OCI-LY1 (cell line): Measurements from ENCODE around the gene DUSP3.

Experiments
- H2AFZ ChIP-seq: fragments of 200-600 bp; sonication (generic), shearing (Covaris generic); 2 replicates; pipeline ENCODE4 v1.6.0; 2014; ENCODE audit warnings: antibody characterized with exemption, mild to moderate bottlenecking, low read length
- H3F3A ChIP-seq: fragments of 200-600 bp; sonication (generic), shearing (Covaris generic); 2 replicates; pipeline ENCODE4 v1.6.0; 2014; ENCODE audit warnings: mild to moderate bottlenecking, antibody characterized with exemption, low read length, moderate library complexity; ENCODE audit not compliant: insufficient read depth
- H3K27ac ChIP-seq: fragments of 200-600 bp; sonication (generic); 2 replicates; pipeline ENCODE4 v1.5.1; 2014; ENCODE audit warnings: low read length, mixed run types, mild to moderate bottlenecking, low read depth; ENCODE audit not compliant: poor library complexity, severe bottlenecking
- H3K27me3 ChIP-seq: fragments of 200-600 bp; sonication (generic); 2 replicates; pipeline ENCODE4 v1.6.0; 2014; ENCODE audit warnings: antibody characterized with exemption, mild to moderate bottlenecking, low read length, moderate library complexity; ENCODE audit not compliant: insufficient read depth
- H3K36me3 ChIP-seq: fragments of 200-600 bp; sonication (generic); 2 replicates; pipeline ENCODE4 v1.6.1; 2014; ENCODE audit warnings: mild to moderate bottlenecking, antibody characterized with exemption, low read length, moderate library complexity, mixed read lengths; ENCODE audit not compliant: insufficient read depth
- H3K4me1 ChIP-seq: fragments of 200-600 bp; sonication (generic); 2 replicates; pipeline ENCODE4 v1.5.1; 2014; ENCODE audit warnings: mild to moderate bottlenecking, low read length, moderate library complexity; ENCODE audit not compliant: insufficient read depth, severe bottlenecking
- H3K4me2 ChIP-seq: fragments of 200-600 bp; sonication (generic), shearing (Covaris generic); 2 replicates; pipeline ENCODE4 v1.6.1; 2014; ENCODE audit warnings: low read length
- H3K4me3 ChIP-seq: fragments of 200-600 bp; sonication (generic); 2 replicates; pipeline ENCODE4 v1.5.1; 2014; ENCODE audit warnings: low read length, low read depth, mild to moderate bottlenecking, mixed read lengths; ENCODE audit not compliant: poor library complexity, severe bottlenecking
- H3K79me2 ChIP-seq: fragments of 200-600 bp; shearing (Covaris generic); 2 replicates; pipeline ENCODE4 v1.6.1; 2016; ENCODE audit warnings: mixed run types, low read length, mixed read lengths; ENCODE audit not compliant: insufficient read depth
- H3K9ac ChIP-seq: fragments of 200-600 bp; sonication (generic), shearing (Covaris generic); 2 replicates; pipeline ENCODE4 v1.6.1; 2014; ENCODE audit warnings: mild to moderate bottlenecking, low read length, mixed read lengths
- H3K9me2 ChIP-seq: fragments of 200-600 bp; sonication (generic), shearing (Covaris generic); 2 replicates; pipeline ENCODE4 v1.6.1; 2014; ENCODE audit warnings: low read depth, mild to moderate bottlenecking, low read length, mixed read lengths
- H3K9me3 ChIP-seq: fragments of 200-600 bp; shearing (Covaris generic); 2 replicates; pipeline ENCODE4 v1.6.1; 2014; ENCODE audit warnings: low read length, mixed read lengths
- H4K20me1 ChIP-seq: fragments of 200-600 bp; sonication (generic), shearing (Covaris generic); 2 replicates; pipeline ENCODE4 v1.6.0; 2016; ENCODE audit warnings: mild to moderate bottlenecking, low read length; ENCODE audit not compliant: insufficient read depth
- EZH2 ChIP-seq: fragments of 200-600 bp; sonication (generic), shearing (Covaris generic); IDR thresholded peaks from 2 replicates; pipeline ENCODE4 v1.8.0; 2017; ENCODE audit warnings: borderline replicate concordance, mixed run types, mild to moderate bottlenecking, antibody characterized with exemption, low read length, moderate library complexity, mixed read lengths
- TF ChIP-seq, protein P1 (sequence below): fragments of 200-600 bp; sonication (generic), shearing (Covaris generic); IDR thresholded peaks from 2 replicates; pipeline ENCODE4 v1.5.1; 2017; ENCODE audit warnings: mild to moderate bottlenecking, antibody characterized with exemption, low read length, moderate library complexity, mixed read lengths

DUSP3 gene

DNA sequence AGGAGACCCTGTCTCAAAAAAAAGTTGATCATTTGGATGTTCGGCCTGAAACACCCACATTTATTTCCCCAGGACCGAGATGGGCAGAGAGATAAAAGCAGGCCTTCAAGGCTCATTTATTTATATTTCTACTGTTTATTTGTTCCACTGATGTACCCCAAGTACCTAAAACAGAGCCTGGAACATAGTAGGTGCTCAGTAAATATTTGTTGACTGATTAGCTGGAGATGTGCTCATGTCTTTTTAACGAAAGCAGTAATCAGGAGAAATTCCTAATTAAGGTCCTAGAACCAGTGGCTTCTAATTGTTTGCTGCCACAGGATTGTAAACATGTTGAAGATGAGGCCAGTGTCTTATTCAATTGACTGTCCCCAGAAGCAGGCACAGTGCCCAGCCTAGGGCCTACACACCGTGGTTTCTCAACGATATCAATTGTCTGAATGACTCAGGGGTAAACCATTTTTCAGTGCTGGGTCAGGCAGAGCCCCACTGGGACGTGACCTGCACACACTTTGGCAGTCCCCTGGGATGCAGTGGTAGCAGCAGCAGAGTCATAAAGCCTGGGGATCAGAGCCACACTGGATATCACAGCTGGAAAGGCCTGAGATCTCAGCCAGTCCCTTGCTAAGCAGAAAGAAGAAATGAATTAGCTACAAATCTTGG, 54.9 kb downstream of the DUSP3 start:
- H3K27ac ChIP-seq, result no peak overlapping the region
- no peaks in the 10 kb centered on the region for H3F3A ChIP-seq
- no peaks in the 10 kb centered on the region for H3K9me3 ChIP-seq
- H2AFZ ChIP-seq, result no peak overlapping the region
- no peak overlapping the region for H3K9ac ChIP-seq
- H3K4me2 ChIP-seq, result no peak overlapping the region
- H4K20me1 ChIP-seq, result no peaks in the 10 kb centered on the region
- H3K79me2 ChIP-seq, result no peaks in the 10 kb centered on the region
- no peaks in the 10 kb centered on the region for H3K9me2 ChIP-seq
- no peaks in the 10 kb centered on the region for H3K36me3 ChIP-seq
- TF ChIP-seq, protein P1, sequence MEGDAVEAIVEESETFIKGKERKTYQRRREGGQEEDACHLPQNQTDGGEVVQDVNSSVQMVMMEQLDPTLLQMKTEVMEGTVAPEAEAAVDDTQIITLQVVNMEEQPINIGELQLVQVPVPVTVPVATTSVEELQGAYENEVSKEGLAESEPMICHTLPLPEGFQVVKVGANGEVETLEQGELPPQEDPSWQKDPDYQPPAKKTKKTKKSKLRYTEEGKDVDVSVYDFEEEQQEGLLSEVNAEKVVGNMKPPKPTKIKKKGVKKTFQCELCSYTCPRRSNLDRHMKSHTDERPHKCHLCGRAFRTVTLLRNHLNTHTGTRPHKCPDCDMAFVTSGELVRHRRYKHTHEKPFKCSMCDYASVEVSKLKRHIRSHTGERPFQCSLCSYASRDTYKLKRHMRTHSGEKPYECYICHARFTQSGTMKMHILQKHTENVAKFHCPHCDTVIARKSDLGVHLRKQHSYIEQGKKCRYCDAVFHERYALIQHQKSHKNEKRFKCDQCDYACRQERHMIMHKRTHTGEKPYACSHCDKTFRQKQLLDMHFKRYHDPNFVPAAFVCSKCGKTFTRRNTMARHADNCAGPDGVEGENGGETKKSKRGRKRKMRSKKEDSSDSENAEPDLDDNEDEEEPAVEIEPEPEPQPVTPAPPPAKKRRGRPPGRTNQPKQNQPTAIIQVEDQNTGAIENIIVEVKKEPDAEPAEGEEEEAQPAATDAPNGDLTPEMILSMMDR, result no peak
- no peak for TF ChIP-seq EZH2
- peaks cover 7% of the 10 kb centered on the region for H3K4me1 ChIP-seq
- no peaks in the 10 kb centered on the region for H3K27me3 ChIP-seq
- H3K4me3 ChIP-seq, result no peak overlapping the region

DNA sequence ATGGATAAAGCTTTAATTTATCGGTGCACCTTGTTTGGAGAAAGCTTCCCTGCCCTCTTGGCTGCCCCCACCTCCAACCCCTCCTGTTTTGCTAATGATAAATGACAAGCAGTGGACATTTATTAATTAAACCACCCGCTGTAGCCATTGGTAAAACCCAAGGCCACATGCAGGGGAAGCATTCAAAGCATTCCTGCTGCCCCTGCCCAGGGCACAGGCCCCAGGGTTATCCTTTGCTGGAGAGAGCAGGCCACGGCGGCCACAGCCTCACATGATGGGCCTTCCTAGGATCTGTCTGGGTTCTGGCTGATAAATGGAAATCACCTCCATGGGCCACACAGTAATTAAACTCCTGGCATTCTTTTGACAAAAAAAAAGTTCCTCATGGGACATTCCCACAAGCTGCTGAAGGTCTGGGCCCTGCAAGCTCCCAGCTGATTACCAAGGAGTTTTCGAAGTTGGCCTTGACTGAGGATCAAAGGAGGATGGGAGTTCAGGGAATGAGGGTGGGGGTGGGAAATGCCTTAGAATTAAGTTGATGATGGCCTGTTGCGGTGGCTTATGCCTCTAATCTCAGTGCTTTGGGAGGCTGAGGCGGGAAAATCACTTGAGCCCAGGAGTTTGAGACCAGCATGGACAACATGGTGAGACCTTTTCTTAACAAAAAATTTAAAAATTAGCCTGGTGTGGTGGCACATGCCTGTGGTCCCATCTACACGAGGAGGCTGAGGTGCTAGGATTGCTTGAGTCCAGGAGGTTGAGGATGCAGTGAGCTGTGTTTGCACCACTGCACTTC, 55.7 kb downstream of the DUSP3 start:
- no peaks in the 10 kb centered on the region for H3K27me3 ChIP-seq
- H3K4me1 ChIP-seq, result peaks cover 7% of the 10 kb centered on the region
- H3K9me2 ChIP-seq, result no peaks in the 10 kb centered on the region
- no peak overlapping the region for H3K4me3 ChIP-seq
- H3F3A ChIP-seq, result no peaks in the 10 kb centered on the region
- no peak for TF ChIP-seq EZH2
- TF ChIP-seq, protein P1, result no peak
- no peaks in the 10 kb centered on the region for H4K20me1 ChIP-seq
- no peak overlapping the region for H3K9ac ChIP-seq
- no peaks in the 10 kb centered on the region for H3K9me3 ChIP-seq
- no peak overlapping the region for H2AFZ ChIP-seq
- no peak overlapping the region for H3K4me2 ChIP-seq
- H3K79me2 ChIP-seq, result no peaks in the 10 kb centered on the region
- H3K36me3 ChIP-seq, result no peaks in the 10 kb centered on the region
- no peak overlapping the region for H3K27ac ChIP-seq

DNA sequence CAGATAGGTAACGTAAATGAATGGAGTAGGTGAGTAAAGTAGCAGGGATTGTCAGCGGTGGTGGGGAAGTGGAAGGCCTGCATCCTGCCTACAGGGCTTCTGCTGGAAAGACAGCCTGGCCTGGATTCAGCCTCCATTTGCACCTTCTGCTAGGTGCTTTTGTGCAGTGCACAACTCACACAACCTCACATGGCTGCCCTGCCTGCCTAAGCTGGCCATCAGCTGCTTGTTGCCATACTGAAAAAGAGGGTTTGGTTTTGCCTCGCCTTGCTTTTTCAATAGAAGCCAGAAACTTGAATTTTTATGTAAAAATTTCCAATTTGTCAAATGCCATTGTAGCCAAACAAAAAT, 56.5 kb downstream of the DUSP3 start:
- peaks cover 7% of the 10 kb centered on the region for H3K4me1 ChIP-seq
- no peaks in the 10 kb centered on the region for H3K36me3 ChIP-seq
- H3K9me2 ChIP-seq, result no peaks in the 10 kb centered on the region
- TF ChIP-seq, protein P1, result no peak
- TF ChIP-seq EZH2, result no peak
- no peaks in the 10 kb centered on the region for H3K27me3 ChIP-seq
- H3K4me2 ChIP-seq, result no peak overlapping the region
- H3K27ac ChIP-seq, result no peak overlapping the region
- no peak overlapping the region for H3K9ac ChIP-seq
- no peaks in the 10 kb centered on the region for H3K9me3 ChIP-seq
- H2AFZ ChIP-seq, result no peak overlapping the region
- H3K79me2 ChIP-seq, result no peaks in the 10 kb centered on the region
- H3K4me3 ChIP-seq, result no peak overlapping the region
- no peaks in the 10 kb centered on the region for H4K20me1 ChIP-seq
- H3F3A ChIP-seq, result no peaks in the 10 kb centered on the region
